ENCODE data around the gene RMC1.

- TF ChIP-seq CTCF (IDR thresholded peaks at IDR 0.05) (no peak), POLR2A (IDR thresholded peaks at IDR 0.05) (no peak)
Measured at GRCh38 chr18:23568281-23569138, 65.2 kb downstream of the RMC1 start.

Measured in sigmoid colon (tissue), 3 donors.